Right atrium auricular region (tissue), 2 donors: Measurements from ENCODE around the gene PRR12. TPM values are rescaled to one million over a fixed set of nuclear protein-coding genes. Genes with fewer than 3 reads are reported as not detected.

Experiments used
- DNase-seq: peaks from one replicate; pipeline ENCODE4 v3.0.0-alpha.2; 2019; ENCODE audit warnings: low spot score
- H3K27ac ChIP-seq, 2 donors: fragments of 200-600 bp; sonication (generic); 1 replicate in 1 of 2; 2 replicates in 1 of 2; pipeline ENCODE4 v1.5.1; 2016 to 2019
- H3K27me3 ChIP-seq, 2 donors: fragments of 200-600 bp; sonication (generic); one replicate each; pipeline versions ENCODE4 v1.5.1 to v1.6.0; 2017 to 2019
- H3K36me3 ChIP-seq: fragments of 200-600 bp; sonication (generic); one replicate; pipeline ENCODE4 v1.5.1; 2016
- H3K4me1 ChIP-seq, 2 donors: fragments of 200-600 bp; sonication (generic); one replicate each; pipeline versions ENCODE4 v1.5.1 to v1.6.0; 2017 to 2019
- H3K4me3 ChIP-seq, 2 donors: fragments of 200-600 bp; sonication (generic); 1 replicate in 1 of 2; 2 replicates in 1 of 2; pipeline ENCODE4 v1.5.1; 2017 to 2019; ENCODE audit warnings: mild to moderate bottlenecking in 1 of 2, moderate library complexity in 1 of 2
- H3K9me3 ChIP-seq, 2 donors: fragments of 200-600 bp; sonication (generic); one replicate each; pipeline ENCODE4 v1.5.1; 2019
- total RNA-seq, 2 donors: library from RNA; depleted of rRNA; stranded (reverse); fragments of >200 nt; gene quantifications; one replicate each; pipeline ENCODE4 v1.1.0, GENCODE V29; 2016
- TF ChIP-seq, protein P1 (sequence below), 2 donors: fragments of 200-600 bp; sonication (generic); IDR thresholded peaks; one replicate each; pipeline ENCODE4 v1.5.1; 2019; ENCODE audit warnings: antibody characterized with exemption in 2 of 2

Gene PRR12
- total RNA-seq, 2 donors from 2014 or later = 6.6 to 13.3 TPM

DNA sequence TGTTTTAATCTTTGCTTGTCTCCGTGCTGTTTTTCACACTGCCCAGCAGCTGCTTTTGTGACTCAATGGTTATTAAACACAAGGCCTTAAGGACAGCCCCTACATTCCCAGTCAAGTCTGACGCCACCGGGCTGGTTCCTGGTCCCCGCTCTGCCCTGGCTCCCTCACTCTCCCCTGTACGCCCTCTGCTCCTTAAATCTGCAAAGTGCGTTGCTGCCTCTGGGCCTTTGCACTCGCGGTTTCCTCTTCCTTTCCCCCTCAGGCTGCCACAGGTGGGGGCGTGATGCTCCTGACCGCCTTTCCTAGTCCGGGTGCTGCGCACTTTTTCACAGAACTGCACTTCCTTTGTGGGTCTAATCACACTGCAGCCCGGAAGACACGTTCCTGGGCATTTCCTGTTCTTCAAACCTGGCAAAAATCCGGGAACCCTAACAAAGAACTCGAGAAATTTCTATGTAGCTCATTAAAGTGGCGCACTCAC is 36.2 kb upstream of the PRR12 start:
- Histone ChIP-seq H3K36me3 (peaks cover 49% of the 10 kb centered on the region), H3K4me3 (no peak overlapping the region), H3K9me3 (no peaks in the 10 kb centered on the region), H3K27ac (peak overlapping the region in 1 of 2 donors; percentile 43), H3K4me1 (peaks cover 0 to 6% of the 10 kb centered on the region in 2 donors), H3K27me3 (no peaks in the 10 kb centered on the region)
- TF ChIP-seq, protein P1, sequence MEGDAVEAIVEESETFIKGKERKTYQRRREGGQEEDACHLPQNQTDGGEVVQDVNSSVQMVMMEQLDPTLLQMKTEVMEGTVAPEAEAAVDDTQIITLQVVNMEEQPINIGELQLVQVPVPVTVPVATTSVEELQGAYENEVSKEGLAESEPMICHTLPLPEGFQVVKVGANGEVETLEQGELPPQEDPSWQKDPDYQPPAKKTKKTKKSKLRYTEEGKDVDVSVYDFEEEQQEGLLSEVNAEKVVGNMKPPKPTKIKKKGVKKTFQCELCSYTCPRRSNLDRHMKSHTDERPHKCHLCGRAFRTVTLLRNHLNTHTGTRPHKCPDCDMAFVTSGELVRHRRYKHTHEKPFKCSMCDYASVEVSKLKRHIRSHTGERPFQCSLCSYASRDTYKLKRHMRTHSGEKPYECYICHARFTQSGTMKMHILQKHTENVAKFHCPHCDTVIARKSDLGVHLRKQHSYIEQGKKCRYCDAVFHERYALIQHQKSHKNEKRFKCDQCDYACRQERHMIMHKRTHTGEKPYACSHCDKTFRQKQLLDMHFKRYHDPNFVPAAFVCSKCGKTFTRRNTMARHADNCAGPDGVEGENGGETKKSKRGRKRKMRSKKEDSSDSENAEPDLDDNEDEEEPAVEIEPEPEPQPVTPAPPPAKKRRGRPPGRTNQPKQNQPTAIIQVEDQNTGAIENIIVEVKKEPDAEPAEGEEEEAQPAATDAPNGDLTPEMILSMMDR (IDR thresholded peaks at IDR 0.05) = no peak
- peak; percentile 63 for DNase-seq

DNA sequence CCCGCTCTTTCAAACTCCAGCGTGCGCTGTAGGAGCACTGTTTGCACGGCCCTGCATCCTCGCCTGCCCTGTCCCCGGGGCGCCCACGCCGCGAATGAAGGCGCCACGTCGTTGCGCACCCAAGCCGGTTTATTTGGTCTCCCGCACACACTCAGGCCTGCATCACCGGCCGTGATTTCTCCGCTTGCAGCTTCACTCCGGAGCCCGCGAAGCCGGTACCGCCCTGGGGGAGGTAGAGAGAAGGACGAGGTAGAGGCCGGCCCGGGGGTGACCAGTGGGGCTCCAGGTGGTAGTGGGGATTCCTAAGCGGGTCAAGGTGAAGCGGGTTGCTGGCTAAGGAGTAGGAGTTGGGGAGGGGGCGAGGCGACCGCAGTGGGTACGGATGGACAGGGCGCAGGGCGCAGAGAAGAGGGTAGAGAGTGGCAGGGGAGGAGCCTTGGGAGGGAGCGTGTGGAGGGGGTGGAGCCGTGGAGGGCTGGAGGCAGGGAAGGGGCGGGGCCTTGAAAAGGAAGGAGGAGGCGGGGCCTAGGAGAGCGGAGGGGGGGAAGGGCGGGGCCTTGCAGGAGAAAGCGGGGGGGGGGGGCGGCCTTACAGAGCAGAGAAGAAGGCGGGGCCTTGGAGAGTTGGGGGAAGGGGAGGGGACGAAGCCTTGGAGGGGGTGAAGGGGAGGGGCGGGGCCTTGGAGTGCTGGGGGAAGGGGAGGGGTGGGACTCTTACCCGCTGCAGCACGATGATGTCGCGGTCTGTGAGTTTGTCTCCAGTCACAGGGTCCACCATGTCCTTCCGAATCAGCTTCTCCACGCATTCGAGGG is 35.2 kb upstream of the PRR12 start:
- H3K27ac ChIP-seq = no peak overlapping the region
- no peaks in the 10 kb centered on the region for H3K9me3 ChIP-seq
- TF ChIP-seq, protein P1 (IDR thresholded peaks at IDR 0.05) = no peak
- H3K27me3 ChIP-seq = no peaks in the 10 kb centered on the region
- H3K36me3 ChIP-seq = peaks cover 56% of the 10 kb centered on the region
- H3K4me1 ChIP-seq = peaks cover 0 to 14% of the 10 kb centered on the region in 2 donors
- DNase-seq = no peak
- no peak overlapping the region for H3K4me3 ChIP-seq

DNA sequence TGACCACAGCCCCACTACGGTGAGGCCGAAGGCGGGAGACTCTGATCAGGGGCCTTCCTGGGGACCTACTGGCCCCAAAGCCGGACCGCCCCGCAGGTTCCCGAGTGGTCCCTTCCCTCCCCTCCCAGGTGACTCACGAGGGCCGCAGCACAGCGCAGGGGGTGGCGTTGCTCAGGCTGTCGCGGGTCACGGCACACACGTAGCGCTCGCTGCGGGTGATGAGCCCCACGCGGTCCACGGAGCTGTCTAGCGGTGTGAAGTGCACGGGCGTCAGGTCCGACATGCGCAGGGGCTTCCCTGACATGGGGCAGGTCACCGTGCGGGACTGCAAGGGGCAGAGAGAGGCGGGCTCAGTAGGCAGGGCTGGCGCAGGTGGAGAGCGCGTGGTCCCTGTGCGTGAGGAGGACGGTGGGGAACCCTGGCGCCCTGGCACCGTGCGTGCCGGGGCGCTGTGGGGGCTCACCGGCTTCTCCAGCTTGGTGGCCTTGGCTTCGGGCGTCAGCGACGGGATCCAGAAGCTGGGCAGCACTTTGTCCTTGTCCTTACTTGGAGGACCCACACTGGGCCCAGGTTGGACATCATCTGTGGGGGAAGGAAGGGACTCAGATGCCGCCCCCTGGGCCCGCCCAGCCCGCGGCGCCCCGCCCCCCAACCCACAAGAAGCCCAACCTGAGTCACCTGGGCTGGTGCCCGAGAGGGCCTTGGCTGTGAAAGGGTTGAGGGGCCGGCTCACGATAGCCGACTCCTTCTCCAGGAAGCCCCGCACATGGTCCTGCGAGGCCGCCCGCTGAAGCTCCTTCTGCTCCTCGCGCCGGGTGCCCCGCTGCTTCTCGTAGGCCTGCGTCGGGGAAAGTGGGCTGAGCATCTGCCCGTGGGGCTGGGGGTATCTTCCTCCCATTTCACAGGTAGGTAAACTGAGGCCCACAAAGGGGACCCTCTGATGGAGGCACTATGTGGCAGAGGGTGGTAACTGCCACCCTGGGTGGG is 34.3 kb upstream of the PRR12 start:
- Histone ChIP-seq H3K4me3 (no peak overlapping the region), H3K4me1 (peaks cover 0 to 14% of the 10 kb centered on the region in 2 donors), H3K27ac (no peak overlapping the region), H3K9me3 (no peaks in the 10 kb centered on the region), H3K27me3 (no peaks in the 10 kb centered on the region), H3K36me3 (peaks cover 56% of the 10 kb centered on the region)
- TF ChIP-seq, protein P1 (IDR thresholded peaks at IDR 0.05) = no peak
- no peak for DNase-seq

DNA sequence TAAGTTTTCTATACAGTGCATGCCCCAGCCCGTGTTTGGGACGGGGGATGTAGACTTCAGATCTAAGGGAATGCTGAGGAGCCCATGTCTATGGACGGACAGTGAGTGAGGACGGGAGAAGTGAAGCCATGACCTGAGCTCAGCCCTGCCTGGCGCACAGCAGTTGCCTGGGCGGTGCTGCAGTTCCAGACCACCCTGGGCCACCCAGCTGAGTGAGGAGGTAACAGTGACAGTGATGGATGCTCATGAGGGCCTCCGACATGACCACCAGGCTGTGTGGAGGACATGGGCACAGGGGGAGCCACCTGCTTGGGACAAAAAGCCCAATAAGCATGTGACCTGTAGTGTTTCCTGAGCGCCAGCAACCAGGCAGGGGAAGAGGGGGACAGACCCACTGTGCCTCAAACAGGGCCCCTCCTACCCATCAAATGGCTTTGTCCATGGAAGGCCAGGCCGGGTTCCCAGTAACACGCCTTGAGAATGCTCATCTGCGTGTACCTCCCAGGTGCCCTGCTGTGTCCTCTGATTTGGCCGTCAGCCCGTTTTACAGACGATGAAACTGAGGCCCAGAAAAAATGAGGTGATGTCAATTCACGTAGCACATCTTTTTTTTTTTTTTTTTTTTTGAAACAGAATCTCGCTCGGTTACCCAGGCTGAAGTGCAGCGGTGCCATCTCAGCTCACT is 33.2 kb upstream of the PRR12 start:
- Histone ChIP-seq H3K27ac (no peak overlapping the region), H3K9me3 (no peaks in the 10 kb centered on the region), H3K36me3 (peaks cover 56% of the 10 kb centered on the region), H3K27me3 (no peaks in the 10 kb centered on the region), H3K4me3 (no peak overlapping the region), H3K4me1 (peaks cover 0 to 14% of the 10 kb centered on the region in 2 donors)
- no peak for DNase-seq
- TF ChIP-seq, protein P1 (IDR thresholded peaks at IDR 0.05) = no peak

DNA sequence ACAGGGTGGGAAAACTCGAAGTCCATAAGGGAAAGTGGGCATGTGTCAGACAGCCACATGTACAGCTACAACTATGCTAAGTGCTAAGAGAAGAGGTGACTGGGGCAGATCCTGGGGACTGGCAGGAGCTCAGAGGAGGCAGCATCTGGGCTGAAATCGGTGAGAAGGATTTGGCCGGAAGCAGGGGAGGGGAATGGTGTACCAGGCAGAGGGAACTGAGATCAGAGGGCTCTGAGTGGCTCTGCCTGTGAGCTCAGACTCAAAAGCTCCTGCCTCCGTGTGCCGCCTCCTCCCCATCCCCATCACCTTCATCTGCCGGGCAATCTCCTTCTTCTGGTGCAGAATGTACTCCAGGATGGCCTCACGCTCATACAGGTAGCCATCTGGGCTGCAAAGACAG is 32.4 kb upstream of the PRR12 start:
- H3K27ac ChIP-seq = no peak overlapping the region
- peaks cover 0 to 14% of the 10 kb centered on the region in 2 donors for H3K4me1 ChIP-seq
- H3K36me3 ChIP-seq = peaks cover 56% of the 10 kb centered on the region

More for the DNA sequence above, 32.4 kb upstream of the PRR12 start:
- Histone ChIP-seq H3K27me3 (no peaks in the 10 kb centered on the region), H3K9me3 (no peaks in the 10 kb centered on the region), H3K4me3 (no peak overlapping the region)
- DNase-seq = no peak
- TF ChIP-seq, protein P1 (IDR thresholded peaks at IDR 0.05) = no peak
